Activated CD4-positive, alpha-beta T cell treated with anti-CD3 and anti-CD28 coated beads for 36 hours (primary cell): ENCODE measurements around the gene PMEL. TPM values are rescaled to one million over a fixed set of nuclear protein-coding genes. Genes with fewer than 3 reads are reported as not detected.

Source experiments
- ATAC-seq: fragments of 200-7000 bp; cut with Tn5 transposase; one replicate; pipeline ENCODE4 v1.10.0; 2021; ENCODE audit warnings: mild to moderate bottlenecking, moderate library complexity
- CTCF ChIA-PET: fragments of 350-600 bp; sonication (Branson Sonifier 250); formaldehyde crosslinking; loops from one replicate; lab custom pipeline; 2021; ENCODE audit warnings: antibody characterized with exemption; lab: Charles Lee
- POLR2A ChIA-PET: fragments of 350-600 bp; sonication (Branson Sonifier 250); formaldehyde crosslinking; loops from one replicate; lab custom pipeline; 2021; ENCODE audit warnings: antibody characterized with exemption, inconsistent platforms; lab: Charles Lee
- DNase-seq: peaks from one replicate; pipeline ENCODE4 v3.0.0-alpha.2; 2020
- H3K27ac Mint-ChIP-seq: one replicate; pipeline ENCODE4 v1.8.0; 2021; ENCODE audit warnings: mixed read lengths
- H3K27me3 Mint-ChIP-seq: one replicate; pipeline ENCODE4 v1.8.0; 2021; ENCODE audit warnings: mixed read lengths
- H3K36me3 Mint-ChIP-seq: one replicate; pipeline ENCODE4 v1.8.0; 2021; ENCODE audit warnings: low read depth, mixed read lengths
- H3K4me1 Mint-ChIP-seq: one replicate; pipeline ENCODE4 v1.8.0; 2021; ENCODE audit warnings: mixed read lengths
- H3K4me3 Mint-ChIP-seq: one replicate; pipeline ENCODE4 v1.8.0; 2021; ENCODE audit warnings: mild to moderate bottlenecking, moderate library complexity, mixed read lengths
- H3K9me3 Mint-ChIP-seq: one replicate; pipeline ENCODE4 v1.8.0; 2021; ENCODE audit warnings: low read depth, mixed read lengths
- intact Hi-C, 2 experiments: fragments of 100-400 bp; cut with DNase I in 1 of 2; cut with micrococcal nuclease in 1 of 2; formaldehyde crosslinking; loops; one replicate each; pipeline versions ENCODE4 v1.14.2 to v1.15.1; 2022 to 2024; cut with DNase I, micrococcal nuclease
- total RNA-seq, 2 experiments: library from RNA; stranded (reverse); gene quantifications; one replicate each; pipeline ENCODE4 v1.2.3, GENCODE V29; 2021

The PMEL gene
- total RNA-seq, 2 experiments from 2014 or later, result 0.86 to 1.2 TPM

- H3K27ac Mint-ChIP-seq, result peak overlapping the region; percentile 37
- no peaks in the 10 kb centered on the region for H3K9me3 Mint-ChIP-seq
- intact Hi-C loops, result loop anchor here in 1 of 2 experiments (5.0 kb wide), 2 partner anchors 250 to 1550 kb away; partner anchors contain the start of genes DDIT3, MBD6, NABP2 and RNF41
- peaks cover 31% of the 10 kb centered on the region for H3K36me3 Mint-ChIP-seq
- POLR2A ChIA-PET, result no interaction called here
- H3K4me1 Mint-ChIP-seq, result peaks cover 33% of the 10 kb centered on the region
- no peak overlapping the region for H3K4me3 Mint-ChIP-seq
- CTCF ChIA-PET, result interaction anchor here (0.6 kb wide), 1 partner anchor 601 kb away, joined by 3 read pairs; no protein-coding TSS in a partner anchor
- no peaks in the 10 kb centered on the region for H3K27me3 Mint-ChIP-seq
- ATAC-seq (no peak), DNase-seq (no peak)
These were observed 6.2 kb upstream of the PMEL start for GRCh38 chr12:55972042-55972441.

GRCh38 chr12:55970775-55971174 lies 4.9 kb upstream of the PMEL start:
- Mint-ChIP-seq H3K27me3 (no peaks in the 10 kb centered on the region), H3K36me3 (peaks cover 34% of the 10 kb centered on the region), H3K4me3 (no peak overlapping the region), H3K9me3 (no peaks in the 10 kb centered on the region), H3K4me1 (peaks cover 33% of the 10 kb centered on the region), H3K27ac (no peak overlapping the region)
- ChIA-PET CTCF (interaction anchor here (1.0 to 1.6 kb wide), 2 partner anchors 12 to 25 kb away, joined by 3 to 4 read pairs; no protein-coding TSS in a partner anchor), POLR2A (interaction anchor here (0.6 kb wide), 1 partner anchor 717 kb away, joined by 3 read pairs; the partner anchor contains the start of gene PTGES3)
- no peak for DNase-seq
- ATAC-seq, result no peak
- intact Hi-C loops, result loop anchor here in 1 of 2 experiments (5.0 kb wide), 2 partner anchors 252 to 1552 kb away; partner anchors contain the start of genes DDIT3, MBD6, NABP2 and RNF41

- Mint-ChIP-seq H3K27me3 (no peaks in the 10 kb centered on the region), H3K9me3 (no peaks in the 10 kb centered on the region), H3K27ac (no peak overlapping the region), H3K4me1 (peaks cover 34% of the 10 kb centered on the region), H3K4me3 (no peak overlapping the region), H3K36me3 (peaks cover 34% of the 10 kb centered on the region)
- no peak for DNase-seq
- POLR2A ChIA-PET, result interaction anchor here (1.0 kb wide), 1 partner anchor 10 kb away, joined by 3 read pairs; no protein-coding TSS in a partner anchor
- no peak for ATAC-seq
- CTCF ChIA-PET, result interaction anchor here (1.2 to 2.1 kb wide), 4 partner anchors 27 to 231 kb away, joined by 3 to 13 read pairs (median 6); no protein-coding TSS in a partner anchor
- intact Hi-C loops, result no loop called here
These were observed 3.5 kb upstream of the PMEL start for GRCh38 chr12:55969356-55969755.

GRCh38 chr12:55966408-55967281 lies 803 bp upstream of the PMEL start, which contains the start of gene CDK2:
Gene CDK2, plus strand, starts transcription at chr12:55966830. Its CDS starts 179 bp downstream, at chr12:55967009.
- peaks cover 28% of the 10 kb centered on the region for H3K36me3 Mint-ChIP-seq
- H3K9me3 Mint-ChIP-seq, result no peaks in the 10 kb centered on the region
- no peaks in the 10 kb centered on the region for H3K27me3 Mint-ChIP-seq
- peak within 1 kb of the TSS; percentile 94 for H3K27ac Mint-ChIP-seq
- intact Hi-C loops, result loop anchor here in 1 of 2 experiments (1.0 to 2.0 kb wide), 2 partner anchors 137 to 150 kb away; partner anchors contain the start of genes DNAJC14 and SARNP
- ATAC-seq (peak; percentile 98), DNase-seq (peak; percentile 94)
- CTCF ChIA-PET, result interaction anchor here (1.6 kb wide), 1 partner anchor 228 kb away, joined by 3 read pairs; no protein-coding TSS in a partner anchor
- peak within 1 kb of the TSS; percentile 99 for H3K4me3 Mint-ChIP-seq
- POLR2A ChIA-PET, result interaction anchor here (0.7 to 1.0 kb wide), 3 partner anchors 137 to 225 kb away, joined by 3 to 4 read pairs (median 4); partner anchors contain the start of gene PA2G4
- H3K4me1 Mint-ChIP-seq, result peaks cover 30% of the 10 kb centered on the region

GRCh38 chr12:55965240-55965639 lies 602 bp downstream of the PMEL start:
- CTCF ChIA-PET, result interaction anchor here (1.6 kb wide), 1 partner anchor 226 kb away, joined by 3 read pairs; no protein-coding TSS in a partner anchor
- Mint-ChIP-seq H3K36me3 (peaks cover 23% of the 10 kb centered on the region), H3K9me3 (no peaks in the 10 kb centered on the region), H3K27ac (no peak overlapping the region), H3K4me1 (peaks cover 30% of the 10 kb centered on the region), H3K27me3 (no peaks in the 10 kb centered on the region), H3K4me3 (no peak overlapping the region)
- no peak for DNase-seq
- intact Hi-C loops, result no loop called here
- ATAC-seq, result no peak
- POLR2A ChIA-PET, result interaction anchor here (0.7 kb wide), 1 partner anchor 74 kb away, joined by 3 read pairs; no protein-coding TSS in a partner anchor

- ATAC-seq (no peak), DNase-seq (no peak)
- Mint-ChIP-seq H3K27ac (no peak overlapping the region), H3K36me3 (peaks cover 16% of the 10 kb centered on the region), H3K4me3 (no peak overlapping the region), H3K9me3 (no peaks in the 10 kb centered on the region), H3K27me3 (no peaks in the 10 kb centered on the region), H3K4me1 (peaks cover 25% of the 10 kb centered on the region)
- ChIA-PET POLR2A (no interaction called here), CTCF (no interaction called here)
- intact Hi-C loops, result no loop called here
These were observed 2.1 kb downstream of the PMEL start for GRCh38 chr12:55963760-55964159.

- POLR2A ChIA-PET, result interaction anchor here (0.6 to 0.9 kb wide), 2 partner anchors 17 to 104 kb away, joined by 3 read pairs; partner anchors contain the start of gene RAB5B
- H3K27me3 Mint-ChIP-seq, result no peaks in the 10 kb centered on the region
- intact Hi-C loops, result no loop called here
- no peak for ATAC-seq
- peaks cover 18% of the 10 kb centered on the region for H3K4me1 Mint-ChIP-seq
- H3K9me3 Mint-ChIP-seq, result no peaks in the 10 kb centered on the region
- peak overlapping the region; percentile 42 for H3K27ac Mint-ChIP-seq
- DNase-seq, result no peak
- H3K4me3 Mint-ChIP-seq, result no peak overlapping the region
- CTCF ChIA-PET, result interaction anchor here (0.6 to 1.4 kb wide), 5 partner anchors 10 to 1485 kb away, joined by 3 to 5 read pairs (median 4); no protein-coding TSS in a partner anchor
- H3K36me3 Mint-ChIP-seq, result peaks cover 30% of the 10 kb centered on the region
These were observed 8.6 kb downstream of the PMEL start for GRCh38 chr12:55957106-55957859.

- ChIA-PET POLR2A (interaction anchor here (0.6 to 0.9 kb wide), 3 partner anchors 18 to 102 kb away, joined by 3 read pairs; partner anchors contain the start of gene RAB5B), CTCF (interaction anchor here (0.7 to 2.2 kb wide), 10 partner anchors 9 to 552 kb away, joined by 3 to 10 read pairs (median 4); partner anchors contain the start of gene RAB5B)
- DNase-seq (peak; percentile 76), ATAC-seq (peak; percentile 75)
- Mint-ChIP-seq H3K27ac (no peak overlapping the region), H3K4me1 (peaks cover 18% of the 10 kb centered on the region), H3K9me3 (no peaks in the 10 kb centered on the region), H3K4me3 (no peak overlapping the region), H3K36me3 (peaks cover 43% of the 10 kb centered on the region), H3K27me3 (no peaks in the 10 kb centered on the region)
- intact Hi-C loops, result no loop called here
These were observed 9.9 kb downstream of the PMEL start for GRCh38 chr12:55955800-55956508.

- H3K27ac Mint-ChIP-seq, result no peak overlapping the region
- peak; percentile 4 for ATAC-seq
- peaks cover 18% of the 10 kb centered on the region for H3K4me1 Mint-ChIP-seq
- DNase-seq, result no peak
- no peaks in the 10 kb centered on the region for H3K27me3 Mint-ChIP-seq
- ChIA-PET POLR2A (no interaction called here), CTCF (interaction anchor here (0.7 to 2.2 kb wide), 7 partner anchors 11 to 553 kb away, joined by 3 to 10 read pairs (median 3); partner anchors contain the start of gene RAB5B)
- intact Hi-C loops, result no loop called here
- H3K9me3 Mint-ChIP-seq, result no peaks in the 10 kb centered on the region
- H3K4me3 Mint-ChIP-seq, result no peak overlapping the region
- H3K36me3 Mint-ChIP-seq, result peaks cover 45% of the 10 kb centered on the region
These were observed 10.5 kb downstream of the PMEL start for GRCh38 chr12:55955344-55955743.

GRCh38 chr12:55946553-55946952 lies 19.3 kb downstream of the PMEL start:
- DNase-seq (no peak), ATAC-seq (peak; percentile 83)
- H3K9me3 Mint-ChIP-seq, result no peaks in the 10 kb centered on the region
- peaks cover 73% of the 10 kb centered on the region for H3K36me3 Mint-ChIP-seq
- ChIA-PET CTCF (interaction anchor here (0.8 to 2.1 kb wide), 4 partner anchors 10 to 191 kb away, joined by 3 to 5 read pairs (median 4); no protein-coding TSS in a partner anchor), POLR2A (no interaction called here)
- intact Hi-C loops, result no loop called here
- H3K4me1 Mint-ChIP-seq, result peaks cover 41% of the 10 kb centered on the region
- H3K27me3 Mint-ChIP-seq, result no peaks in the 10 kb centered on the region
- no peak overlapping the region for H3K4me3 Mint-ChIP-seq
- H3K27ac Mint-ChIP-seq, result peak overlapping the region; percentile 89
